Measurements from ENCODE around the gene DDIT4L. TPM values are rescaled to one million over a fixed set of nuclear protein-coding genes. Genes with fewer than 3 reads are reported as not detected.

Gene DDIT4L
- total and polyA plus RNA-seq, 9 donors, result 6.5 to 35.9 (median 11.3) TPM

DNA sequence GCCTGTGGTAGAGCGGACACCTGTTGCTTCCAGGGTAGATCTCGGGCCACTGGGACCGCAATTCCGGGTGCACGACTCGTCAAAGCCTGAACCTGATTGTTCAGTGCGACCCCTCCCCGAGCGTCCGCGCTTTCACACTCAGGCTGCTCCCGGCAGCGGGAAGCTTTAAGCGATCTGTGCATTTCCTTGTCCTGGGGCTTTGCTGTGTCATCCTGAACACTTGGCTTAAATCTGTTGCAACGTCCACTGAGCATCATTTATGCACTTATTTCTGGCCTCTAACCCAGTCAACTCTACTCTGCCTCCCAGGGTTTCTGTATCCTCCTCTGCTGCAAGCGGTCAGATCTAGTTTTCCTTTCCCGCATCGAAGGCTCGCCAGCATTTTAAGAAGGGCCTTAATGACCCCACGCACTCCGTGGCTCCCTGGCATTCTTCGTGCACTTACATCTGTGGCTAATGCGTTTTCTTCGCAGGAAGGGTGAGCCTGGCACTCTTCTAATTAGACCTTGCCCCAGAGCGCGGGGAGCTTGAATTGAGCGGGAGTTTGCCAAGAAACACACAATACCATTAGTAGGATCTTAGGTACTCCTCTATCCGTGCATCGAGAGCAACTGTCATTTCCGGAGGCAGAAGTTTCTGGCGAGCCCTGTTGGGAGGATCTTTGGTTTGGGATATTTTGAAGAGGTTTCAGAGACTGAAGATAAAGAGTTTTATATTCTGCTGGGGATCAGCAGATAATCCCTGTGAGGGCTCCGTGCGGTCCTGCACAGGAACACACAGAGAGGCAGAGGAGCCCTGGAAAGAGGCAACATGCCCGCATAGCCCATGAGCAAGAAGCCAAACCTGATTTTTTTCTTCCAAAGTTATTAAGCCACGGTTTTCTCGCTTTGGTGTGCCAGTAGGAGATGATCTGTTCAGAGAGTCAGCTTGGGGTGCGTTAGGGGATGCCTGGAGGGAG is 654 bp upstream of the DDIT4L start:
- no peaks in the 10 kb centered on the region for H3K36me3 ChIP-seq (ENCODE audit: control insufficient read depth, insufficient read depth, low read length)
- DNase-seq, result peak; percentile 66
- H3K27me3 ChIP-seq (ENCODE audit: control insufficient read depth, insufficient read depth, low read length), result peaks cover 7% of the 10 kb centered on the region
- 4% methylated on average over 25 of the region's 37 CpGs for WGBS (ENCODE audit: insufficient coverage)
- peak overlapping the region; percentile 6 for H3K27ac ChIP-seq (ENCODE audit: low read length)
- H3K4me1 ChIP-seq (ENCODE audit: control insufficient read depth, insufficient read depth, low read length), result peaks cover 19% of the 10 kb centered on the region
- H3K4me3 ChIP-seq (ENCODE audit: low read length), result peak overlapping the region; percentile 59
- H3K9me3 ChIP-seq (replicated peaks; ENCODE audit: control insufficient read depth, low read depth, low read length), result no peaks in the 10 kb centered on the region

DNA sequence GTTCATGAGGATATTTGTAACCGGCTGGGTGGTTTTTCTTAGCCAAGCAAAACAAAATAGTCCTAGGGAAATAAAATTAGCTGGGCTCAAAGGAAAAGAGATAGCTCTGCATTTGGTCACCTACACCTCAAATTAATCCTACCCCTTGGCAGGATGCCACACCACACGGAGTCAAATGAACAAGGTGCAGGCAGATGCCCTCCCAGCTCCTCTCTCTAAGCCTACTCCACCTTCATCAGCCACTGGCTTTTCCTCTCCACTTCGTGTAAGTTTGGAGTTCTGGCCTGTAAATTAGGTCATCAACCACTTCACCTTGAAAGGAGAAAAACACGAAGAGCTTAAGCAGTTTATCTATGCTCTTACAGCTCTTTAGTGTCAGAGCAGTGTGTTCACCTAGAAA is 1.4 kb downstream of the DDIT4L start:
- WGBS (ENCODE audit: insufficient coverage), result 25% methylated on average over 1 of the region's 4 CpGs
- no peaks in the 10 kb centered on the region for H3K36me3 ChIP-seq (ENCODE audit: control insufficient read depth, insufficient read depth, low read length)
- H3K27ac ChIP-seq (ENCODE audit: low read length), result no peak overlapping the region
- peaks cover 7% of the 10 kb centered on the region for H3K27me3 ChIP-seq (ENCODE audit: control insufficient read depth, insufficient read depth, low read length)
- peak overlapping the region; percentile 59 for H3K4me3 ChIP-seq (ENCODE audit: low read length)
- H3K9me3 ChIP-seq (replicated peaks; ENCODE audit: control insufficient read depth, low read depth, low read length), result no peaks in the 10 kb centered on the region
- peak; percentile 14 for DNase-seq
- H3K4me1 ChIP-seq (ENCODE audit: control insufficient read depth, insufficient read depth, low read length), result peaks cover 19% of the 10 kb centered on the region

DNA sequence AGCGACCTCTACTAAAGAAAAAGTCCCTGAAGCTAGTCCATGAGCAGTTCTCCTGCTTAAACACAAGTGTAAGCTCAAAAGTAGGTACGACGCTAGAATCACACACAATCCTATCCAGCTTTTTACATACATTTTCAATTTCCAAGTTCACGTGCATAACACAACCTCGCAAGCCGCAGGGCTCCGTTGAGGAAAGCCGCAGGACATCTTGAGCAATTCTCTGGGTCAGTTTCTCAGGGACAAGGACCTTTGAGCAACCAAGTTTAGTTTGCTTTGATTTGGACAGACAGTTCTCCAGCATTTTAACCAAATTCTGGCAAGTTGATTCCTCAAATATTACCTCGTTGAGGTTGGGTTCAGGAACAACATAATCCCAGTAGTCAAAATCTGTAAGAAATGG is 2.5 kb downstream of the DDIT4L start:
- Histone ChIP-seq H3K36me3 (ENCODE audit: control insufficient read depth, insufficient read depth, low read length) (no peaks in the 10 kb centered on the region), H3K4me3 (ENCODE audit: low read length) (no peak overlapping the region), H3K4me1 (ENCODE audit: control insufficient read depth, insufficient read depth, low read length) (peaks cover 19% of the 10 kb centered on the region), H3K9me3 (replicated peaks; ENCODE audit: control insufficient read depth, low read depth, low read length) (no peaks in the 10 kb centered on the region), H3K27ac (ENCODE audit: low read length) (no peak overlapping the region), H3K27me3 (ENCODE audit: control insufficient read depth, insufficient read depth, low read length) (peaks cover 7% of the 10 kb centered on the region)
- no peak for DNase-seq
- 97% methylated on average over 8 of the region's 9 CpGs for WGBS (ENCODE audit: insufficient coverage)

DNA sequence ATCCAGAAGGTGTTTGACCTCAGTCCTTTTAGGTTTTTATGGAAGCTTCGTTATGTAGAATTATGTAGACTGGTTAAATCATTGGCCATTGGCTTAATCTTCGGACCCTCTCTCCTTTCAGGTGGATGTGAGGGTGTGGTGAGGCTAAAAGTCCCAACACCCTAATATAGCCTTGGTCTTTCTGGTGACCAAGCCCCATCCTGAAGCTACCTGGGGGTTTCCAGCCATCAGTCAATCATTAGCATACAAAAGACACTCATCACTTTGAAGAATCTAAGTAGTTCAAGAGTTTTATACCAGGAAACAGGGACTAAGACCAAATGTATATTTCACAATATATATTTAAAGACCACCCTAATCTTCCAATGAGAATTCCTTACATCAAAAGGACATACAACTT is 5.5 kb downstream of the DDIT4L start:
- no peaks in the 10 kb centered on the region for H3K9me3 ChIP-seq (replicated peaks; ENCODE audit: control insufficient read depth, low read depth, low read length)
- H3K27ac ChIP-seq (ENCODE audit: low read length), result no peak overlapping the region
- peaks cover 4% of the 10 kb centered on the region for H3K27me3 ChIP-seq (ENCODE audit: control insufficient read depth, insufficient read depth, low read length)
- H3K36me3 ChIP-seq (ENCODE audit: control insufficient read depth, insufficient read depth, low read length), result no peaks in the 10 kb centered on the region
- WGBS (ENCODE audit: insufficient coverage), result no CpG with 5 or more reads among the region's 2 CpGs
- DNase-seq, result no peak
- peaks cover 5% of the 10 kb centered on the region for H3K4me1 ChIP-seq (ENCODE audit: control insufficient read depth, insufficient read depth, low read length)
- no peak overlapping the region for H3K4me3 ChIP-seq (ENCODE audit: low read length)

DNA sequence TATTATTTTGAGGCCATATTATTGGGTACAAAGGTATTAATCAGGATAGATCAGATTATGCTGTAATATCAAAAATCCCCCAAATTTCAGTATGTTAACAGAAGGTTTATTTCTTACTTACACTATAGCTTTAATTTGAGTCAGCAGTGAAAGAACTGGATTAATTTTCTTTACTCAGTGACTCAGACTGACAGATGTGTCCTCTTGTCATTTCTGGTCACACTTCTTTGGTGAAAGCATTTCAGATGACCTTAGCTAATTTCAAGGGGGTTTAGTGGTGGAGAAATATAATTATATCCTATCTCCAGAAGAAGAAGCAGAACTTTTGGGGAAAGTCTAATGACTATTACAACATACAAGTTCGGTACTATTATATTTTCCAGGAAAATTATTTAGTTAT is 12.4 kb downstream of the DDIT4L start:
- Histone ChIP-seq H3K4me3 (ENCODE audit: low read length) (no peak overlapping the region), H3K9me3 (replicated peaks; ENCODE audit: control insufficient read depth, low read depth, low read length) (no peaks in the 10 kb centered on the region), H3K27ac (ENCODE audit: low read length) (no peak overlapping the region), H3K4me1 (ENCODE audit: control insufficient read depth, insufficient read depth, low read length) (no peaks in the 10 kb centered on the region), H3K27me3 (ENCODE audit: control insufficient read depth, insufficient read depth, low read length) (no peaks in the 10 kb centered on the region), H3K36me3 (ENCODE audit: control insufficient read depth, insufficient read depth, low read length) (no peaks in the 10 kb centered on the region)
- DNase-seq, result no peak
- WGBS (ENCODE audit: insufficient coverage), result no CpG with 5 or more reads among the region's 1 CpG

DNA sequence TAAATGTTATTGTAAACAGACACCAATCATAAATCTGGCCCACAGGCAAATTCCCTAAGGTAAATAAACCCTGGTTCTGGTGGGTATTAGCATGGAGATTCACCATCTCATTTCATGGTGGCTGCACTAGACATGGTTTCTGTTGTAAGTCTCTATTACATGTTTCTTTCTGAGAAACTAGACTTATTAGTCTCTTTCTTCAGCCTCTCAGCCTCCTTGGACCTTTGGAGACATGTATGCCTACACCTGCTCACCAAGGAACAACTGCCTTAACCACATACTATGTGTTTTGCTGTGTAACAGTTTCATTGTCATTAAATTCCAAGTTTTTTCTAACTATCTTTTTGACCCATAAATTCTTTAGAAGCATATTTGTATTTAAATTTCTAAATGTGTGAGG is 13.1 kb downstream of the DDIT4L start:
- no peak overlapping the region for H3K4me3 ChIP-seq (ENCODE audit: low read length)
- H3K27ac ChIP-seq (ENCODE audit: low read length), result no peak overlapping the region
- no peaks in the 10 kb centered on the region for H3K4me1 ChIP-seq (ENCODE audit: control insufficient read depth, insufficient read depth, low read length)
- DNase-seq, result no peak
- no peaks in the 10 kb centered on the region for H3K27me3 ChIP-seq (ENCODE audit: control insufficient read depth, insufficient read depth, low read length)
- no peaks in the 10 kb centered on the region for H3K36me3 ChIP-seq (ENCODE audit: control insufficient read depth, insufficient read depth, low read length)
- no peaks in the 10 kb centered on the region for H3K9me3 ChIP-seq (replicated peaks; ENCODE audit: control insufficient read depth, low read depth, low read length)

DNA sequence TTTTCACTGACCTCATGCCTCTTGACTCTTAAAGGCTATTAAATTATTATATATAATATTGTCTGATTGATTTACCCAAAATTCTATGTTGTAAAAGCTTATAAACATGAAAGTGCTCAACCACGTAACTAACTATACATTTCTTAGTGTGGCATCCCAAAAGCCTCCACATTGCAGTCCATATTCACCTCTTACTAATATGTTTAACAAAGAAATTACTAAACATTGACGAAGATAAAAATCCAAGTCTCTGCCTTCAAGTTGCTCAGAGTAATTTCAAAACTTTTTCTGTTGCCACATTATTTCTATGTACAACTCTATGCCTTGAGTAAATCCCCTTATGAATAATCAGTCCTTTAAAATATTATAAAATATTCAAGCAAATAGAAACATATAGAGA is 14.4 kb downstream of the DDIT4L start:
- Histone ChIP-seq H3K4me1 (ENCODE audit: control insufficient read depth, insufficient read depth, low read length) (no peaks in the 10 kb centered on the region), H3K27me3 (ENCODE audit: control insufficient read depth, insufficient read depth, low read length) (no peaks in the 10 kb centered on the region), H3K4me3 (ENCODE audit: low read length) (no peak overlapping the region), H3K36me3 (ENCODE audit: control insufficient read depth, insufficient read depth, low read length) (no peaks in the 10 kb centered on the region), H3K9me3 (replicated peaks; ENCODE audit: control insufficient read depth, low read depth, low read length) (no peaks in the 10 kb centered on the region), H3K27ac (ENCODE audit: low read length) (no peak overlapping the region)
- DNase-seq, result no peak
- no CpG with 5 or more reads among the region's 2 CpGs for WGBS (ENCODE audit: insufficient coverage)

DNA sequence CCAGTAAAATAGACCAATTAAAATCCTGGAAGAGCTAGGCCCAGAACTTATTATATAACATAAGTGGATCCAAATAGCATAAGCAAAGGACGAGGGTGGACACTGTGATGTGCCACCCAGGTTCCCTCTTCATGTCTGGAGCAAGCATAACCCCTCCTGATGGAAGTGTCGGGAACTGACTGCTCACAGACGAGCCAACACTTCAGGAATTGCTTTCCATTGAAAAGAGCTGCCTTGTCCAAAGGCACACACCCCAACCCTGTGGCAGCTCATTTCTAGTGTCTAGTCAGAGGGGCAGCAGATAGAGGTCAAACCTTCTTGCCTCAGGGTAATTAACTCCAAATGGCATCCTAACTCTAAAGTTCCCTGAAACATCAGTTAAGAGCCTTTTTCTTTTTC is 15.3 kb downstream of the DDIT4L start:
- H3K27me3 ChIP-seq (ENCODE audit: control insufficient read depth, insufficient read depth, low read length), result no peaks in the 10 kb centered on the region
- H3K4me3 ChIP-seq (ENCODE audit: low read length), result no peak overlapping the region
- DNase-seq, result no peak
- no peaks in the 10 kb centered on the region for H3K4me1 ChIP-seq (ENCODE audit: control insufficient read depth, insufficient read depth, low read length)
- H3K9me3 ChIP-seq (replicated peaks; ENCODE audit: control insufficient read depth, low read depth, low read length), result no peaks in the 10 kb centered on the region
- H3K36me3 ChIP-seq (ENCODE audit: control insufficient read depth, insufficient read depth, low read length), result no peaks in the 10 kb centered on the region
- H3K27ac ChIP-seq (ENCODE audit: low read length), result no peak overlapping the region
- 86% methylated on average over 3 of the region's 3 CpGs for WGBS (ENCODE audit: insufficient coverage)

DNA sequence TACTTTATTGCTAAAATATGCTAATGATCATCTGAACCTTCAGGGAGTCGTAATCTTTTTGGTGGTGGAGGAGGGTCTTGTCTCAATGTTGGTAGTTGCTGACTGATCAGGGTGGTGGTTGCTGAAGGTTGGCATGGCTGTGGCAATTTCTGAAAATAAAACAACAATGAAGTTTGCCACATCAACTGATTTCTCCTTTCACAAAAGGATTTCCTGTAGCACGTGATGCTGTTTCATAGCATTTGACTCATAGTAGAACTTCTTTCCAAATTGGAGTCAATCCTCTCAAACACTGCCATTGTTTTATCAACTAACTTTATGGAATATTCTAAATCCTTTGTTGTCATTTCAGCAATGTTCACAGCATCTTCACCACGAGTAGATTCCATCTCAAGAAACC is 19.3 kb downstream of the DDIT4L start:
- Histone ChIP-seq H3K36me3 (ENCODE audit: control insufficient read depth, insufficient read depth, low read length) (no peaks in the 10 kb centered on the region), H3K27me3 (ENCODE audit: control insufficient read depth, insufficient read depth, low read length) (no peaks in the 10 kb centered on the region), H3K4me1 (ENCODE audit: control insufficient read depth, insufficient read depth, low read length) (peaks cover 2% of the 10 kb centered on the region), H3K9me3 (replicated peaks; ENCODE audit: control insufficient read depth, low read depth, low read length) (no peaks in the 10 kb centered on the region), H3K27ac (ENCODE audit: low read length) (no peak overlapping the region), H3K4me3 (ENCODE audit: low read length) (no peak overlapping the region)
- no peak for DNase-seq
- WGBS (ENCODE audit: insufficient coverage), result 67% methylated on average over 2 of the region's 3 CpGs

DNA sequence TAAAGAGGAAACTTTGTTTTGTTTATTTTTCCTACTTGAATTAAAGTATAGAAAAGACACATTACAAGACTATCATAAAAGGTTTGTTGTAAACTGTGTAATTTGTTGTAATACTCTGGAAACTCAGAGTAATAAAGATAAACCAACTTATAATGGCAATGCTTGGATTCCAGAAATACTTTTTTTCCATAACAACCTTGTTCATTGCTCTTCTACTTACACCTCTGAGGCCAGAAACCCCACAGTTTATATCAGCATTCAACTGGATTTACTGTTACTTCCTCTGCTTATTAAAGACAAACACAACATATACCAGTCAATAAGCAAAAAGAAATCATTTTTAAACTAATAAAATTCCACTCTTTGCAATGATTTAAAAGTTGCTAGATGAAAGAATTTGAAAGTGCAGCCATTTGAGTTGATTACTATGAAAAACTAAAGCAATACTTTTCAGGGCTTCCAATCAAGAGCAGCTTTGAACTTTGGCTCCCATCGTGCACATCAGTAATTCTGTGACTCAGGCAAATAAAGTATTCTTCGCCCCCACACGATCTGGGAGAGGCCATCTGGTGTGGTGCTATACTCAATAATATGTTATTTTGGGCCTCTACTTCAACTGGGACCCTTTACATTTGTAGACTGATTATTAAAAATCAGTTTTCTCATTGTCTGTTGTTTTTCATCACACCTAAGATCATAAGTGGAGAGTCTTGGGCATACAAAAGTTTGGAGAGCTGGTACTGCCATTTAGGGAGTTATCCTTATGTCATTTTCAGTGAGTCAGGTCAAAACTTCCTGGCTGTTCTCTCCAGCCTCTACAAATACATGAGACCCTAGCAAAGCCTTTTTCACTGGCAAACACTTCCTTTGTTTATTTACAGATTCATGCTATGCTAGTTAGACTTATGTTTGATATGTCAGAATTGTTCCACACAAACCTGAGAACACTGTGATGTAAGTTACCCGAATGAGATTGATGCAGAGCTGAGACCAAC is 20.5 kb downstream of the DDIT4L start:
- Histone ChIP-seq H3K36me3 (ENCODE audit: control insufficient read depth, insufficient read depth, low read length) (no peaks in the 10 kb centered on the region), H3K4me3 (ENCODE audit: low read length) (no peak overlapping the region), H3K4me1 (ENCODE audit: control insufficient read depth, insufficient read depth, low read length) (peaks cover 2% of the 10 kb centered on the region), H3K27me3 (ENCODE audit: control insufficient read depth, insufficient read depth, low read length) (no peaks in the 10 kb centered on the region), H3K27ac (ENCODE audit: low read length) (no peak overlapping the region), H3K9me3 (replicated peaks; ENCODE audit: control insufficient read depth, low read depth, low read length) (no peaks in the 10 kb centered on the region)
- no CpG with 5 or more reads among the region's 4 CpGs for WGBS (ENCODE audit: insufficient coverage)
- no peak for DNase-seq

Data from muscle of leg (tissue), 11 donors.